ENCODE data around the gene CD48. TPM values are rescaled to one million over a fixed set of nuclear protein-coding genes. Genes with fewer than 3 reads are reported as not detected.

CD48 gene
- total RNA-seq, 1 experiment from 2014 or later: 0.20 TPM

- POLR2A ChIA-PET: no interaction called here
- RAD21 ChIA-PET (ENCODE audit: low non-redundant PET in 1 of 2, low total read pairs in 2 of 2, uncharacterized antibody in 2 of 2, unreplicated experiment in 2 of 2): no interaction called here
- H3K9me3 ChIP-seq (ENCODE audit: control insufficient read depth in 1 of 2, insufficient read depth in 1 of 2, low read depth in 1 of 2, low read length in 2 of 2): no peaks in the 10 kb centered on the region
- H3K27ac ChIP-seq (ENCODE audit: low read depth, low read length): no peak overlapping the region
- no peak overlapping the region for H3K4me2 ChIP-seq (ENCODE audit: low read length)
- no peak overlapping the region for H2AFZ ChIP-seq (ENCODE audit: low read depth, low read length, poor library complexity, severe bottlenecking)
- TF ChIP-seq EGR1 (IDR thresholded peaks at IDR 0.05; ENCODE audit: low read depth) (no peak), TCF7L2 (IDR thresholded peaks at IDR 0.05; ENCODE audit: borderline replicate concordance, extremely low read depth, insufficient read depth, insufficient read length) (no peak), SRF (IDR thresholded peaks at IDR 0.05; ENCODE audit: low read depth) (no peak), JUND (IDR thresholded peaks at IDR 0.05) (no peak), POLR2AphosphoS5 (IDR thresholded peaks at IDR 0.05; ENCODE audit: low read depth, low read length) (no peak), CEBPB (IDR thresholded peaks at IDR 0.05; ENCODE audit: low read depth) (no peak), POLR2A (IDR thresholded peaks at IDR 0.05; ENCODE audit: borderline replicate concordance, extremely low read depth, insufficient read depth, insufficient read length) (no peak), ELF1 (IDR thresholded peaks at IDR 0.05; ENCODE audit: borderline replicate concordance, low read depth) (no peak), EZH2 (IDR thresholded peaks at IDR 0.05) (no peak), MAX (IDR thresholded peaks at IDR 0.05) (no peak), RAD21 (IDR thresholded peaks at IDR 0.05; ENCODE audit: low read depth) (no peak), ZFX (IDR thresholded peaks at IDR 0.05) (no peak), ZNF274 (IDR thresholded peaks at IDR 0.05; ENCODE audit: low read depth, low read length) (no peak), FOSL1 (IDR thresholded peaks at IDR 0.05; ENCODE audit: low read depth) (no peak), SP1 (IDR thresholded peaks at IDR 0.05; ENCODE audit: low read depth) (no peak)
- TF ChIP-seq, protein P1, sequence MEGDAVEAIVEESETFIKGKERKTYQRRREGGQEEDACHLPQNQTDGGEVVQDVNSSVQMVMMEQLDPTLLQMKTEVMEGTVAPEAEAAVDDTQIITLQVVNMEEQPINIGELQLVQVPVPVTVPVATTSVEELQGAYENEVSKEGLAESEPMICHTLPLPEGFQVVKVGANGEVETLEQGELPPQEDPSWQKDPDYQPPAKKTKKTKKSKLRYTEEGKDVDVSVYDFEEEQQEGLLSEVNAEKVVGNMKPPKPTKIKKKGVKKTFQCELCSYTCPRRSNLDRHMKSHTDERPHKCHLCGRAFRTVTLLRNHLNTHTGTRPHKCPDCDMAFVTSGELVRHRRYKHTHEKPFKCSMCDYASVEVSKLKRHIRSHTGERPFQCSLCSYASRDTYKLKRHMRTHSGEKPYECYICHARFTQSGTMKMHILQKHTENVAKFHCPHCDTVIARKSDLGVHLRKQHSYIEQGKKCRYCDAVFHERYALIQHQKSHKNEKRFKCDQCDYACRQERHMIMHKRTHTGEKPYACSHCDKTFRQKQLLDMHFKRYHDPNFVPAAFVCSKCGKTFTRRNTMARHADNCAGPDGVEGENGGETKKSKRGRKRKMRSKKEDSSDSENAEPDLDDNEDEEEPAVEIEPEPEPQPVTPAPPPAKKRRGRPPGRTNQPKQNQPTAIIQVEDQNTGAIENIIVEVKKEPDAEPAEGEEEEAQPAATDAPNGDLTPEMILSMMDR (IDR thresholded peaks at IDR 0.05 in 2 of 3, conservative IDR thresholded peaks at IDR 0.05 in 1 of 3; ENCODE audit: borderline replicate concordance in 1 of 3, insufficient read depth in 1 of 3, low read depth in 2 of 3, low read length in 2 of 3): no peak
- H4K20me1 ChIP-seq (ENCODE audit: insufficient read depth): no peaks in the 10 kb centered on the region
- BruUV-seq (replicated peaks): no TSS peak
- DNase-seq (ENCODE audit: low read depth, low spot score) (no peak), ATAC-seq (no peak)
- no peak overlapping the region for H3K9ac ChIP-seq (ENCODE audit: low read length)
- no peaks in the 10 kb centered on the region for H3K27me3 ChIP-seq (ENCODE audit: insufficient read depth, low read length)
- no peaks in the 10 kb centered on the region for H3K4me1 ChIP-seq (ENCODE audit: control insufficient read depth in 1 of 2, insufficient read depth in 2 of 2, low read length in 2 of 2)
- no peaks in the 10 kb centered on the region for H3K9me2 ChIP-seq (ENCODE audit: insufficient read depth)
- CTCF ChIA-PET: interaction anchor here (0.6 kb wide), 1 partner anchor 31 kb away, joined by 3 read pairs; no protein-coding TSS in a partner anchor
- no peaks in the 10 kb centered on the region for H3K36me3 ChIP-seq (ENCODE audit: control insufficient read depth in 1 of 2, insufficient read depth in 2 of 2, low read length in 2 of 2)
- no peak overlapping the region for H3K4me3 ChIP-seq (replicated peaks in 1 of 2; ENCODE audit: low read depth in 1 of 2, low read length in 2 of 2)
- no peaks in the 10 kb centered on the region for H3K79me2 ChIP-seq (ENCODE audit: insufficient read depth, low read length)
- intact Hi-C loops (cut with micrococcal nuclease): no loop called here
Observed at GRCh38 chr1:160644399-160644798, 67.2 kb downstream of the CD48 start.
